HG03196 (cell line): ENCODE measurements around the gene AADAC.
"Not testable (repeated sequence)": the region's sequence is repeated elsewhere in the genome, so short reads cannot be mapped to it uniquely, and the experiment has no call there.

Source experiments
- ATAC-seq: cut with Tn5 transposase; IDR thresholded peaks from one replicate; pipeline ENCODE4 v1.9.1; 2021; ENCODE audit not compliant: unreplicated experiment

AADAC gene

GRCh38 chr3:151852074-151852811, 38.3 kb downstream of the AADAC start:
- ATAC-seq, result no peak

GRCh38 chr3:151856118-151856517, 42.2 kb downstream of the AADAC start:
- ATAC-seq, result no peak

GRCh38 chr3:151856641-151857040, 42.7 kb downstream of the AADAC start:
- no peak for ATAC-seq

GRCh38 chr3:151859233-151859673, 45.3 kb downstream of the AADAC start:
- no peak for ATAC-seq

- ATAC-seq, result no peak
These were observed 46.0 kb downstream of the AADAC start for GRCh38 chr3:151859905-151860304.

GRCh38 chr3:151863611-151864010, 49.7 kb downstream of the AADAC start:
- no peak for ATAC-seq

GRCh38 chr3:151864423-151865101, 50.6 kb downstream of the AADAC start:
- ATAC-seq, result no peak

GRCh38 chr3:151866711-151867410, 52.9 kb downstream of the AADAC start:
- ATAC-seq, result no peak

GRCh38 chr3:151867666-151868065, 53.8 kb downstream of the AADAC start:
- no peak for ATAC-seq

GRCh38 chr3:151869181-151869580, 55.3 kb downstream of the AADAC start:
- no peak for ATAC-seq

GRCh38 chr3:151871639-151872468, 57.9 kb downstream of the AADAC start:
- peak; percentile 75 for ATAC-seq

- no peak for ATAC-seq
These were observed 59.5 kb downstream of the AADAC start, which contains the start of gene SUCNR1 for GRCh38 chr3:151873398-151873797. TSS of gene SUCNR1 (plus strand) at chr3:151873643. CDS start at chr3:151879893, 6,250 bp downstream.

- ATAC-seq, result not testable (repeated sequence)
These were observed 60.2 kb downstream of the AADAC start for GRCh38 chr3:151874079-151874478.

GRCh38 chr3:151875759-151876158, 61.8 kb downstream of the AADAC start:
- peak; percentile 75 for ATAC-seq

GRCh38 chr3:151877269-151877668, 63.4 kb downstream of the AADAC start:
- ATAC-seq, result no peak
